GM23248 (cell line): Measurements from ENCODE around the gene TNFRSF1B.

Experiments
- EZH2 ChIP-seq: fragments of 200-600 bp; sonication (generic); IDR thresholded peaks from 2 replicates; pipeline ENCODE4 v1.6.1; 2018; ENCODE audit warnings: antibody characterized with exemption, mild to moderate bottlenecking; ENCODE audit not compliant: insufficient read depth, poor library complexity, severe bottlenecking
- EZH2phosphoT487 ChIP-seq: fragments of 200-600 bp; sonication (generic); IDR thresholded peaks from 2 replicates; pipeline ENCODE4 v1.6.1; 2018; ENCODE audit warnings: antibody characterized with exemption, moderate library complexity, mild to moderate bottlenecking, low read depth; ENCODE audit not compliant: insufficient read depth

GRCh38 chr1:12245733-12246132 lies 78.9 kb downstream of the TNFRSF1B start:
- no peak for TF ChIP-seq EZH2
- no peak for TF ChIP-seq EZH2phosphoT487
